ENCODE measurements around the gene NBAS.

Gene NBAS

GRCh38 chr2:15154297-15154696 lies 406.8 kb downstream of the NBAS start:
- Histone ChIP-seq H3K9me3 (ENCODE audit: control insufficient read depth, insufficient read depth, low read length) (no peaks in the 10 kb centered on the region), H3K27ac (ENCODE audit: low read depth, low read length) (no peak overlapping the region), H3K27me3 (ENCODE audit: control insufficient read depth, insufficient read depth, low read length) (no peaks in the 10 kb centered on the region), H3K9ac (ENCODE audit: low read depth, low read length) (no peak overlapping the region), H3K4me3 (ENCODE audit: low read depth, low read length) (no peak overlapping the region), H3K36me3 (ENCODE audit: control insufficient read depth, insufficient read depth, low read length) (no peaks in the 10 kb centered on the region), H3K4me1 (ENCODE audit: control insufficient read depth, insufficient read depth, low read length) (peaks cover 13% of the 10 kb centered on the region; the same call in 1 of the 2 replicates)

GRCh38 chr2:15152382-15152781 lies 408.8 kb downstream of the NBAS start:
- H3K9me3 ChIP-seq (ENCODE audit: control insufficient read depth, insufficient read depth, low read length): no peaks in the 10 kb centered on the region
- no peak overlapping the region for H3K27ac ChIP-seq (ENCODE audit: low read depth, low read length)
- H3K4me3 ChIP-seq (ENCODE audit: low read depth, low read length): no peak overlapping the region
- no peaks in the 10 kb centered on the region for H3K36me3 ChIP-seq (ENCODE audit: control insufficient read depth, insufficient read depth, low read length)
- H3K4me1 ChIP-seq (ENCODE audit: control insufficient read depth, insufficient read depth, low read length): peaks cover 10% of the 10 kb centered on the region; the same call in 1 of the 2 replicates
- no peaks in the 10 kb centered on the region for H3K27me3 ChIP-seq (ENCODE audit: control insufficient read depth, insufficient read depth, low read length)
- no peak overlapping the region for H3K9ac ChIP-seq (ENCODE audit: low read depth, low read length)

GRCh38 chr2:15149063-15149462 lies 412.1 kb downstream of the NBAS start:
- H3K36me3 ChIP-seq (ENCODE audit: control insufficient read depth, insufficient read depth, low read length): no peaks in the 10 kb centered on the region
- H3K27me3 ChIP-seq (ENCODE audit: control insufficient read depth, insufficient read depth, low read length): no peaks in the 10 kb centered on the region
- no peak overlapping the region for H3K4me3 ChIP-seq (ENCODE audit: low read depth, low read length)
- H3K9me3 ChIP-seq (ENCODE audit: control insufficient read depth, insufficient read depth, low read length): no peaks in the 10 kb centered on the region
- H3K27ac ChIP-seq (ENCODE audit: low read depth, low read length): no peak overlapping the region
- no peaks in the 10 kb centered on the region for H3K4me1 ChIP-seq (ENCODE audit: control insufficient read depth, insufficient read depth, low read length)
- no peak overlapping the region for H3K9ac ChIP-seq (ENCODE audit: low read depth, low read length)

- Histone ChIP-seq H3K4me3 (ENCODE audit: low read depth, low read length) (no peak overlapping the region), H3K9me3 (ENCODE audit: control insufficient read depth, insufficient read depth, low read length) (no peaks in the 10 kb centered on the region), H3K27ac (ENCODE audit: low read depth, low read length) (no peak overlapping the region), H3K4me1 (ENCODE audit: control insufficient read depth, insufficient read depth, low read length) (no peaks in the 10 kb centered on the region), H3K36me3 (ENCODE audit: control insufficient read depth, insufficient read depth, low read length) (no peaks in the 10 kb centered on the region), H3K9ac (ENCODE audit: low read depth, low read length) (no peak overlapping the region), H3K27me3 (ENCODE audit: control insufficient read depth, insufficient read depth, low read length) (no peaks in the 10 kb centered on the region)
Measured at GRCh38 chr2:15147591-15147990, 413.5 kb downstream of the NBAS start.

GRCh38 chr2:15146960-15147359 lies 414.2 kb downstream of the NBAS start:
- no peaks in the 10 kb centered on the region for H3K27me3 ChIP-seq (ENCODE audit: control insufficient read depth, insufficient read depth, low read length)
- no peaks in the 10 kb centered on the region for H3K36me3 ChIP-seq (ENCODE audit: control insufficient read depth, insufficient read depth, low read length)
- H3K9me3 ChIP-seq (ENCODE audit: control insufficient read depth, insufficient read depth, low read length): no peaks in the 10 kb centered on the region
- H3K27ac ChIP-seq (ENCODE audit: low read depth, low read length): no peak overlapping the region
- H3K4me1 ChIP-seq (ENCODE audit: control insufficient read depth, insufficient read depth, low read length): no peaks in the 10 kb centered on the region
- H3K4me3 ChIP-seq (ENCODE audit: low read depth, low read length): no peak overlapping the region
- no peak overlapping the region for H3K9ac ChIP-seq (ENCODE audit: low read depth, low read length)

- no peak overlapping the region for H3K4me3 ChIP-seq (ENCODE audit: low read depth, low read length)
- no peaks in the 10 kb centered on the region for H3K27me3 ChIP-seq (ENCODE audit: control insufficient read depth, insufficient read depth, low read length)
- no peaks in the 10 kb centered on the region for H3K36me3 ChIP-seq (ENCODE audit: control insufficient read depth, insufficient read depth, low read length)
- H3K27ac ChIP-seq (ENCODE audit: low read depth, low read length): no peak overlapping the region
- no peaks in the 10 kb centered on the region for H3K9me3 ChIP-seq (ENCODE audit: control insufficient read depth, insufficient read depth, low read length)
- no peak overlapping the region for H3K9ac ChIP-seq (ENCODE audit: low read depth, low read length)
- H3K4me1 ChIP-seq (ENCODE audit: control insufficient read depth, insufficient read depth, low read length): no peaks in the 10 kb centered on the region
Measured at GRCh38 chr2:15145919-15146318, 415.2 kb downstream of the NBAS start.

- H3K4me3 ChIP-seq (ENCODE audit: low read depth, low read length): no peak overlapping the region
- H3K9ac ChIP-seq (ENCODE audit: low read depth, low read length): no peak overlapping the region
- H3K9me3 ChIP-seq (ENCODE audit: control insufficient read depth, insufficient read depth, low read length): no peaks in the 10 kb centered on the region
- no peaks in the 10 kb centered on the region for H3K27me3 ChIP-seq (ENCODE audit: control insufficient read depth, insufficient read depth, low read length)
- no peaks in the 10 kb centered on the region for H3K36me3 ChIP-seq (ENCODE audit: control insufficient read depth, insufficient read depth, low read length)
- H3K27ac ChIP-seq (ENCODE audit: low read depth, low read length): no peak overlapping the region
- no peaks in the 10 kb centered on the region for H3K4me1 ChIP-seq (ENCODE audit: control insufficient read depth, insufficient read depth, low read length)
Measured at GRCh38 chr2:15145046-15145817, 415.9 kb downstream of the NBAS start.

- Histone ChIP-seq H3K36me3 (ENCODE audit: control insufficient read depth, insufficient read depth, low read length) (no peaks in the 10 kb centered on the region), H3K27me3 (ENCODE audit: control insufficient read depth, insufficient read depth, low read length) (no peaks in the 10 kb centered on the region), H3K27ac (ENCODE audit: low read depth, low read length) (no peak overlapping the region), H3K9ac (ENCODE audit: low read depth, low read length) (no peak overlapping the region), H3K4me3 (ENCODE audit: low read depth, low read length) (no peak overlapping the region), H3K9me3 (ENCODE audit: control insufficient read depth, insufficient read depth, low read length) (no peaks in the 10 kb centered on the region), H3K4me1 (ENCODE audit: control insufficient read depth, insufficient read depth, low read length) (no peaks in the 10 kb centered on the region)
Measured at GRCh38 chr2:15142069-15142689, 419.0 kb downstream of the NBAS start.

GRCh38 chr2:15141211-15141610 lies 419.9 kb downstream of the NBAS start:
- Histone ChIP-seq H3K4me1 (ENCODE audit: control insufficient read depth, insufficient read depth, low read length) (no peaks in the 10 kb centered on the region), H3K9ac (ENCODE audit: low read depth, low read length) (no peak overlapping the region), H3K36me3 (ENCODE audit: control insufficient read depth, insufficient read depth, low read length) (no peaks in the 10 kb centered on the region), H3K27ac (ENCODE audit: low read depth, low read length) (no peak overlapping the region), H3K4me3 (ENCODE audit: low read depth, low read length) (no peak overlapping the region), H3K27me3 (ENCODE audit: control insufficient read depth, insufficient read depth, low read length) (no peaks in the 10 kb centered on the region), H3K9me3 (ENCODE audit: control insufficient read depth, insufficient read depth, low read length) (no peaks in the 10 kb centered on the region)

- Histone ChIP-seq H3K9ac (ENCODE audit: low read depth, low read length) (no peak overlapping the region), H3K36me3 (ENCODE audit: control insufficient read depth, insufficient read depth, low read length) (no peaks in the 10 kb centered on the region), H3K27ac (ENCODE audit: low read depth, low read length) (no peak overlapping the region), H3K4me1 (ENCODE audit: control insufficient read depth, insufficient read depth, low read length) (no peaks in the 10 kb centered on the region), H3K4me3 (ENCODE audit: low read depth, low read length) (no peak overlapping the region), H3K9me3 (ENCODE audit: control insufficient read depth, insufficient read depth, low read length) (no peaks in the 10 kb centered on the region), H3K27me3 (ENCODE audit: control insufficient read depth, insufficient read depth, low read length) (no peaks in the 10 kb centered on the region)
Measured at GRCh38 chr2:15136639-15137038, 424.5 kb downstream of the NBAS start.

- Histone ChIP-seq H3K9me3 (ENCODE audit: control insufficient read depth, insufficient read depth, low read length) (no peaks in the 10 kb centered on the region), H3K27ac (ENCODE audit: low read depth, low read length) (no peak overlapping the region), H3K36me3 (ENCODE audit: control insufficient read depth, insufficient read depth, low read length) (no peaks in the 10 kb centered on the region), H3K4me1 (ENCODE audit: control insufficient read depth, insufficient read depth, low read length) (no peaks in the 10 kb centered on the region), H3K4me3 (ENCODE audit: low read depth, low read length) (no peak overlapping the region), H3K9ac (ENCODE audit: low read depth, low read length) (no peak overlapping the region), H3K27me3 (ENCODE audit: control insufficient read depth, insufficient read depth, low read length) (no peaks in the 10 kb centered on the region)
Measured at GRCh38 chr2:15134957-15135356, 426.2 kb downstream of the NBAS start.
